8988T (cell line): Measurements from ENCODE around the gene MT1B.
"Not testable (repeated sequence)": the region's sequence is repeated elsewhere in the genome, so short reads cannot be mapped to it uniquely, and the experiment has no call there.

Experiments used
- DNase-seq: peaks from one replicate; pipeline ENCODE4 v3.0.0; 2011

Gene MT1B

DNA sequence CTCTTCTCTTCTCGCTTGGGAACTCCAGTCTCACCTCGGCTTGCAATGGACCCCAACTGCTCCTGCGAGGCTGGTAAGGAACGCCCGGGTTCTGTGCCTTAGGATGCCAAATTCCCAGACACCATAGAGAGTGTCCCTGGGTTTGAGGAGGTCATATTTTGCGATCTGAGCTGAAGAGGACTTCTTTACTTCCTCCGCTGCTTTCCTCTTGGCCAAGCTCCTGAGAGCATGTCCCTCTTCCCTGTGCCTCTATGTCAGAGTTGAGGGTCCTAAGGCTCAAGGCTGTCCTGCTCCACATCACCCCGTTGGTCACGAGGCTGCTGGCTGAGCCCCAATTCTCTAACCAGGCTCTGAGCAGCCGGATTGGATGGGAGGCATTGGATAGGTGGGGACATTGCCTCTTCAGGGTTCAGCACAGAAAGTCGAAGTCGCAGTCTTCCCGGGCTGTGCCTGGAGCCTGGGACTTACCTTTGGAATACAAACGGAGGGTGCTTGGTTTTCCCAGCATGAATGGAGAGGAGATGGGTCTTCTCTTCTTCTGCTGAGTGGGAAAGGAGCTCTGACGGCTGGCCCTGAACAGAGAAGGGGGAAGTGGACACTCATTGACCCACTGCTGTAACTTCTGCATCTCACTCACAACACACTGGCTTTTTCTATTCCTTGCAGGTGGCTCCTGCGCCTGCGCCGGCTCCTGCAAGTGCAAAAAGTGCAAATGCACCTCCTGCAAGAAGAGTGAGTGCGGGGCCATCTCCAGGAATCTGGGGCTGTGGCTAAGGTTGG is 18.3 kb downstream of the MT1B start:
- DNase-seq, result no peak

DNA sequence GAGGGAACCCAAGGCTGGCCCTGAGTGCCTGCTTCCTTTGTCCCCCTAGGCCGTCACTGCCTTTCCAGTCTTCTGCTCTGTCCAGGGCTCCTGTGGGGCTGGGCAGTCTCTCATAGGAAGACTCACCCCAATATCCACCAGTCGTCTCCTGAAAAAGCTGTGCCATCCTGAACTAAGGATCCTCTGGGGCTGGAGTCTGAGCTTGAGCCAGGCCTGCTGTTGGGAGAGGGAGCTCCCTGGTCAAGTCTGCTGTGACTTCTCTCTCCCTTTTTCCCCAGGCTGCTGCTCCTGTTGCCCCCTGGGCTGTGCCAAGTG is 18.9 kb downstream of the MT1B start:
- no peak for DNase-seq

DNA sequence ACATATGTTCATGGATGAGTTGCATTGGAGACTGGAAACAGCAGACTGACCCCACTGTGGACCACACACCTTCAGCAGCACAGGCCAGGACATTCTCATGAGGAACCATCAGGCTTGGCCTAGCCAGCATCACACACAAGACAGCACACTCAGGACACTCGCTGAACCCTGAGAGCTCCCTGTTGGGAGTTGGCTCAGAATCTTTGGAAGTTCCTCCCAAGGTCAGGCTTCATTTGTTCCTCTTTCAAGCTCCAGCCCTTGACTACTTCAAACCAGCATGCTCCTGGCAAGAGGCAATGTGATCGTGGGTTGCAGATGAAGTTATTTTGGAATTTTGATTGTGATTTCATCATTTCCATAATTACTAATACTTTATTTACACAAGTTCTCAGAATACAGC is 20.0 kb downstream of the MT1B start:
- not testable (repeated sequence) for DNase-seq

DNA sequence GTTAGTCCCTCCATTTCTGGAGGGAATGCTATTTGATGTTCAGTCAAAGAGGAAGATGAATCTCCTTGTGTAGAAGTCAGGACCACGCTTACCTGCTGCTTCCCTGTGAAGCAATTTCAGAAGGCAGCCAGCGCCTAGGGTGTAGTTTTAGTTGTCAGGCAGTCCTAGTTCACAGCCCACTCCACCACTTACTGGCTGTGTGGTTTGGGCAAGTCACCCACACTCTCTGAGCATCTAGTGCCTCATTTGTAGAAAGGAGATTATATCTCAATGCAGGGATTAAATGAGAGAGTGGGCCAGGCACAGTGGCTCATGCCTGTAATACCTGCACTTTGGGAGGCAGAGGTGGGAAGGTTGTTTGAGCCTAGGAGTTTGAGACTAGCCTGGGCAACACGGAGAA is 20.5 kb downstream of the MT1B start:
- DNase-seq, result not testable (repeated sequence)

DNA sequence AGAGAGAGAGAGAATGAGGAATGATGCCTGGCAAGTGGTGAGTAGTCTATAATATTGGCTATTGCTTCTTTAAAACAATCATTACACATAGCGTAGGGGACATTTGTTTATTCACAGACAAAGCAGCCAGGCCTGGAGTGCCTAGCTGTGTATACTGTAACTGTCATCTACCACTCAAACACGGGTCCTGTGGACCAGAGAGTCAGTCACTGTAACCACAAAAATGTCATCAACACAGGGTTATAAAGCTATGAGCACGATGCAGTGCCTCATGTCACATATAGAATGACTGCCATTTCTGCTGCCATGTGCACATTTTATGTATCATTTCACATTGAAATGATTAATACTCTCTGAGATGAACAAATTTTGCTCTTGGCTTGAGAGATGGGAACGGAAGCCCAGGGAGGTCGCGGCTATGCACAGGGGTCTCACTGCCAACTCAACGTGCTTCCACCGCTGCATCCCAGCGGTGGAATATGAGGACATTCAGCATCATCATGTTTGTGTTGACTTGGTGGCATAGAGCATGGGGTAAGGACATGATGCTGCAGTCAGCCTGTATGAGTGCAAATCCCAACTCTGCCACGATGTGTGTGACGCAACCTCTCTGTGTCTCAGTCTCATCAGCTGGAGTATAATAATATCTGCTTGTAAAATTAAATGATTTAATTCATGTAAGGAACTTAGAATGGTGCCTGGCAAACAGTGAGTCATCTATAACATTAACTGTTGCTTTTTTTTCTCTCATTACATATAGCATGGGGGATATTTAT is 21.3 kb downstream of the MT1B start:
- DNase-seq, result no peak

DNA sequence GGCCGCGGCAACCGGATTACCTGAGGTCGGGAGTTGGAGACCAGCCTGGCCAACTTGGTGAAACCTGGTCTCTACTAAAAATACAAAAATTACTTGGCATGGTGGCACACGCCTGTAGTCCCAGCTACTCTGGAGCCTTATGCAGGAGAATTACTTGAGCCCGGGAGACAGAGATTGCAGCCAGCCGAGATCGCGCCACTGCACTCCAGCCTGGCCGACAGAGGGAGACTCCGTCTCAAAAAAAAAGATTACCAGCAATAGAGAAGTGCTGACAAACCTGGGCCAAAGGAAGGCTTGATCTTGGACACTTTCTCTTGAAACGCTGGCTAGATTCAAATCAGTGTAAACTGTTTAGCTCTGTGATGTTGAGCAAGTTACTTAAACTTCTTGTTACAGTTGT is 22.2 kb downstream of the MT1B start:
- no peak for DNase-seq

DNA sequence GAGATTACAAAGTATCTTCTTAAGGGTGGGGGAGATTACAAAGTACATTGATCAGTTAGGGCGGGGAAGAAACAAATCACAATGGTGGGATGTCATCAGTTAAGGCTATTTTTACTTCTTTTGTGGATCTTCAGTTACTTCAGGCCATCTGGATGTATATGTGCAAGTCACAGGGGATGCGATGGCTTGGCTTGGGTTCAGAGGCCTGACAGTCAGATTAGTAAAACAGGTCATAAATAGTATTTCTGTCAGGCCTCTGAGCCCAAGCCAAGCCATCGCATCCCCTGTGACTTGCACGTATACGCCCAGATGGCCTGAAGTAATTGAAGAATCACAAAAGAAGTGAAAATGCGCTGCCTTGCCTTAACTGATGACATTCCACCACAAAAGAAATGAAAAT is 22.9 kb downstream of the MT1B start:
- not testable (repeated sequence) for DNase-seq

DNA sequence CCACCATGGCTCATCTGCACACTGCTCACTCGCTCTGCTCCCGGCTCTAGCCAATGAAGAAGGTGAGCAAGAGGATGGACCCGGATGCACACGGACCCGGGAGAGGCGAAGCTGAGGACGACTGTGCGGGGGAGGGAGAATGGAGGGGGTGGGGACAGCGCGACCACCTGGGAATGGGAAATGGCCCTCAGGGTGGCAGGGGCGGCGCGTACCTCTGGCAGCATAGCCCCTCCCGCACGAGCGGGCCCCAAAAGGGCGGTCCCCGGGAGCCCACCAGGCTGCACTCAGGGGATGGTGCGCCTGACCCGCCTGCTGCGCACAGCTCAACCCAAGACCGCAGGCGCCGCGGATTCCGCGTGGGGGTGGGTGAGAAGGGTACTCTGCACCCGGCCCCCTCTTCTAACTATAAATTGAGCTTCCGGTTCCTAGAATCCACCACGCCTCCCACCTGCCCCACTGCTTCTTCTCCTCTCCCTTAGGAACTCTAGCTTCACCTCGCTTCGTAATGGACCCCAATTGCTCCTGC is 24.1 kb downstream of the MT1B start:
- no peak for DNase-seq

DNA sequence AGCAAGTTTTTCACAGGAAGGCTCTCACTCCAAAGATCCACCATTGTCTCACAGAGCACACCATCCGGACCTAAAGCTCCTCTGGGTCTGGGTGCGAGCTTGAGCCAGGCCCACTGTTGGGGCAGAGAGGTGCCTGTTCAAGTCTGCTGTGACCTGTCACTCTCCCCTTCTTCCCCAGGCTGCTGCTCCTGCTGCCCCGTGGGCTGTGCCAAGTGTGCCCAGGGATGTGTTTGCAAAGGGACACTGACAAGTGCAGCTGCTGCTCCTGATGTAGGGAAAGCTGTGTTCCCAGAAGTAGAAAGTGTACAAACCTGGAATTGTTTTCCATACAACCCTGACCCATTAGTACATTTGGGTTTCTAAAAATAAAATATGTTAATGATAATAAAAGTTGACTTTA is 25.8 kb downstream of the MT1B start:
- DNase-seq, result no peak

DNA sequence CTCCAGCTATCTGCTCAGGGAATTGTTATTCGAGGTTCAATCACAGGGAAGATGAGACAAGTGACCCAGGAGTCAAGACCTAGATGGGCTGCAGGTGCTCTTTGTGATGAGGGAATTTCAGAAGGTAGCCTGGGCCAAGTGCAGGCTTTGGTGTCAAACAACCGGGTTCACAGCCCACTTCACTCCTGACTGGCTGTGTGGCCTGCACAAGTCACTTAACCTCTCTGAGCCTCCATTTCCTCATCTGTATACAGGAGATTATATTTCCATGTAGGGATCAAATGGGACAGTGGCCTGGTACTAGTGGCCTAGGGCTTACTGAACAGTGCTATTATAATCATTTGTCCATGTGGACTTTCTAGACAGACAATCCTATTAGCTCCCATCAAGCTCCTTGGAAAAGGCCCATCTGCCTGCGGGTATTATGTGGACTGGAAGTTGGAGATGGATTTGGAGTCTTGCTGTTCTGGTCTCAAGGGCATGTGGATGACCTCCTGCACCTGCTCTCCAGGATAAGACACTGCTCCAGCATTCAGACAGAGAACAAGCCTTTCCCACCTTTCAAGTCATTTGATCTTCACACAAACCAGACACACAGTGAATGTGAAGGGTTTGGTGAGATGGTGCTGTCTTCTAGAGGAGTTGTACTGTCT is 27.5 kb downstream of the MT1B start:
- no peak for DNase-seq

DNA sequence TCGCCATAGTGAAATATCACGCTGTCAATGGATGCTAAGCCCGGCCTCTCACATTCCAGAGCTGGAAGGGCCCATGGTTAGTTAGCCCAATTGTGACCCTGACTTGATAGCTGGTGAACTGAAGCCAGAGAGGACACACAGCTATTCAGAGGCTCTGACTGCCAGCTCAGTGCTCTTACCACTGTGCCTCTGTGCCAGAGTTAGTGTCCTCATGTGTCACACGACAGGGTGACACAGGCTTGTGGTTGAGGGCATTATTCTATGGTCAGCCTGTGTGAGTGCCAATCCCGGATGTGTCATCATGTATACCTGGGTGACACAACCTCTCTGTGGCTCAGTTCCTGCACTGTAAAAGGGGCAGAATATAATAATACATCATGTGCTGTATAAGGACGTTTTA is 28.1 kb downstream of the MT1B start:
- no peak for DNase-seq

DNA sequence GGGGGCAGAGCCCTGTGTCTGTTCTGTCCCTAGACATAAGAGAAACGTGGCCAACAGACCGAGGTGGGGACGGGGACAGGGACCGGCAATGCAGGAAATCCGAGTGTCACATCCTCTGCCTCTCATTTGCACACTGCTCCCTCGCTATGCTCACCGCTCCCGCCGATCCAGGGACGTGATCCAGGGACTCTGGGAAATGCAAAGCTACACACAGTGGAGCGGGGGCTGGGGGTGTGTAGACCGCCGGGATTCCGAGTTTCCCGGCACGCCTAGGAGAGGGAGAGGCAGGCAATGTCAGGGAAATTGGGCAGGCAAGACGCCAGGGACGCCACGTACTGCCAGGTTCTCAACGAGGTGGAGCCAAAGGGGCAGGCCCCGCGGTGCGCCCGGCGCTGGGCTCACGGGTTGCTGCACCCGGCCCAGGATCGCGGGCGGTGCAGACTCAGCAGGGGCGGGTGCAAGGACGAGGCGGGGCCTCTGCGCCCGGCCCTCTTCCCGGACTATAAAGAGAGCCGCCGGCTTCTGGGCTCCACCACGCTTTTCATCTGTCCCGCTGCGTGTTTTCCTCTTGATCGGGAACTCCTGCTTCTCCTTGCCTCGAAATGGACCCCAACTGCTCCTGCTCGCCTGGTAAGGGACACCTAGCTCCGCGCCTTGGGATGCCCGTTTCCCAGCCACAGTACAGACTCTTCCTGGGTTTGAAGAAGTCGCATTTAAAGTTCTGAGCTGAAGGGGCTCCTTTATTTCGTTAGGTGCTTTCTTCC is 30.4 kb downstream of the MT1B start, which contains the start of gene MT1X:
TSS of gene MT1X (plus strand) at position 532 of the 764 bp plus-strand sequence. CDS start at position 603, 71 bp downstream.
- DNase-seq, result peak; percentile 92

DNA sequence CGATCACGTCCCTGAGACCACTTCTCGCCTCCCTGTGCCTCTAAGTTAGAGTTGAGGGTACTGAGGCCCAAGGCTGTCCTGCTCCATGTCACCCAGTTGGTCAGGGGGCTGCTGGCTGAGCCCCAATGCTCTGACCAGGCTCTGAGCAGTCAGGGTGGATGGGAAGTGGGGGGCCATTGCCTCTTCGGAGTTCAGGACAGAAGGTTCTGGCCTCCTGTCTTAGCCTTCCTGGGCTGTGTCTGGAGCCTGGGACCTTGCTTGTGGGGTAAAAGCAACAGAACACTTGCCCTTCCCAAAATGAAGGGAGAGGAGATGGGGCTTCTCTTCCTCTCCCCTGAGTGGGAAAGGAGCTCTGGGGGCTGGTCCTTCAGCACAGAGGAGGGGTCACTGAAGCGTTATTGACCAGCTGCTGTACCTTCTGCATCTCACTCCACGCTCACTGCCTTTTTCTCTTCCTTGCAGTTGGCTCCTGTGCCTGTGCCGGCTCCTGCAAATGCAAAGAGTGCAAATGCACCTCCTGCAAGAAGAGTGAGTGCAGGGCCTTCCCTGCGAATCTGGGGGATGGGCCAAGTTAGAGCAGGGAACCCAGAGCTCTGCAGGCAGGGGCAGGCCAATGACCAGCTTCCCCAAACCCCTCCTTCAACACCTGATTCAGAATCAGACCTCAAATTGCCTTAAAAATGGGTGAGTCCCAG is 31.2 kb downstream of the MT1B start:
- no peak for DNase-seq

DNA sequence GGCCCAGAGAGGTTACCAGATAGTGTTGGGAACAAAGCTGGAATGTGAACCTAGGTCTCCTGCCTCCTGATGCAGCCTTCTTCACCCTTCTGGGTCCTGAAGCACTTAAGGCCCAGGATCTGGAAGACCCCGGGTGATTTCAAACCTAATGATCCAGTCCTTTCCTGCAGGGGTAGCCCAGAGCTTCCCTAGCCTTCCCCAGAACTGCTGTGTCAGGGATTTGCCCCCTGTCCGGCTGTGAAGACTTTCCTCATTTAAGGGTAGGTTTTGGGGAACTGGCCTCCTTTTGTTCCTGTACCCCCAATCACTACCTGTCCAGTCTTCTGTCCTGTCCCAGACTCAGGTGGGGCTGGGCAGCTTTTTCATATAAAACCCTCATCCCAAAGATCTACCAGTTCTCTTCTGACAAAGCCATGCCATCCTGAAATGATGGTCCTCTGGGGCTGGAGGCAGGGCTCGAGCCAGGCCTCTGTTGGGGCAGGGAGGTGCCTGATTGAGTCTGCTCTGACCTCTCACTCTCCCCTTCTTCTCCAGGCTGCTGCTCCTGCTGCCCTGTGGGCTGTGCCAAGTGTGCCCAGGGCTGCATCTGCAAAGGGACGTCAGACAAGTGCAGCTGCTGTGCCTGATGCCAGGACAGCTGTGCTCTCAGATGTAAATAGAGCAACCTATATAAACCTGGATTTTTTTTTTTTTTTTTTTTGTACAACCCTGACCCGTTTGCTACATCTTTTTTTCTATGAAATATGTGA is 31.9 kb downstream of the MT1B start:
- DNase-seq, result no peak

DNA sequence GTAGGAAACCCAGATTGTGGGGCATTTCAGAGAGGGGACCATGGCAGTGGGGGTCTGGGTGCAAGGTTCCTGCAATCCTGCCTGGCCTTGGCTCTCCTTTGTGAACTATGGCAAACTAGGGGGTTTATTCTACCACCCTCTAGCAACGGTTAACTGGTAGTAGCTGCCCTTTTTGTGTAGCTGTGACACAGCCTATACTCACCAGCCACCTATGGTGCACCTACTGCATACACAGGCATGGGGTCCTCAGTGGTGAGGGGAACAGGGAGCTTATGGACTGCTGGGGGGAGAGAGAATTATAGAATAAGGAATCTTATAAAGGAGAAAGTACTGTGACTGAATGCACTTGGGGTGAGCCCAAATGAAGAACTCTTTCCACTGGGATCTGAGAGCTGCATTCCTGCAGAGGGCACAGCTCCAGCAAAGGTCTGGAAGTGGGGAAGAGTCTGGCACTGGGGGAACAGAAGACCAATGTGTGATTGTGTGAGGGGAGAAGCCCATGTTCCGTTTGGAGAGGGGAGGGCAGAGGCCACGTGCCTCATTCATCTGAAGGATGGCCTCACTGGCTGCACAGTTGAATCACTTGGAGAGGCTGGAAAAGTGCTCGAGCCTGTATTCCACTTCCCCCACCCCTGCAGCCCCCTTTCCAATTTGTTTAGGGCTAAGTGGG is 32.7 kb downstream of the MT1B start:
- no peak for DNase-seq

DNA sequence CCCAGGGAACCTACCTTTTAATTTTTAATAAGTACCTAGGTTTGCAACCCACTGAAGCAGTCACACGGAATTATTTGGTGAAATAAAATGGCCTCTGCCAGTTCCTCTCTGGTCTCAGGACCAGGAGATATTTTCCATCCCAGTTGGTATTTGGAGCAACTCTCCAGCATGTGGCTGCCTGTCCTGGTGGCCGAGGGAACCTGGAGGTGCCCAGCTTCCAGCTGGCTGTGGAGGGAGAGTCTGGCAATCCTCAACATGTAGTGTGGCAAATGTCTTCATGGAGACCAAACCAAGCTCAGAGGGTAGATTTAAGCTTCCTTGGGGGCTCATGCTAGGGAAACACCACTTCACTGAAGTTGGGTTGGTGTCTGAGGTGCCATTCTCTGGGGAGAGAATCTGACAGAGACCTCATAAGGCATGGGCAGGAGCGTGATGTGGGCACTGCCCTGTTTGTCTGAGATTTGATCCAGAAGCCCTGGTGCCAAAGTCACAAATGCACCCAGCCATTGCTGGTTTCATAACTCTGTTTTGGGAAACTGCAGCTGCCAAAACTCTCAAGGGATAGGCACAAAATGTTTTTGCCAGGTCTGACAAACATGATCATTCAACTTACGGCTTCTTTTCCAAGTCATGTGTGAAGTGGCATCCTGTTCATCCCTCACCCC is 33.4 kb downstream of the MT1B start:
- no peak for DNase-seq

DNA sequence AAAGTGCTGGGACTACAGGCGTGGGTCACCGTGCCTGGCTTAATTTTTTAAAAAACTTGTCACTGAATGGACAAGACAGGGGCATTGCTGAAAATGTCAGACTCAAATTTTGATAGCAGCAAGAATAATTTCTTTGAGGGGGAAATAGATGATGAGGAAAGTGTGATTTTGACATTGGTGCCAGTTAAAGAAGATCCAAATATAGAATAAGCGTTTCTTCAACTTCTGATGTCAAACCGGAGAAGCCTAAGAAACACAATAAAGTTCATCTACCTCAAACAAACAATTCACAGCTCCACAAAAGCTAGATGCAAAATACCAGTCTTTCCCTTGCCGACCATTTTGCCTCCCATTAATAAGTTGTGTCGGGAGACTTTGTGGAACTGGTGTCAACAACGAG is 35.1 kb downstream of the MT1B start:
- no peak for DNase-seq

DNA sequence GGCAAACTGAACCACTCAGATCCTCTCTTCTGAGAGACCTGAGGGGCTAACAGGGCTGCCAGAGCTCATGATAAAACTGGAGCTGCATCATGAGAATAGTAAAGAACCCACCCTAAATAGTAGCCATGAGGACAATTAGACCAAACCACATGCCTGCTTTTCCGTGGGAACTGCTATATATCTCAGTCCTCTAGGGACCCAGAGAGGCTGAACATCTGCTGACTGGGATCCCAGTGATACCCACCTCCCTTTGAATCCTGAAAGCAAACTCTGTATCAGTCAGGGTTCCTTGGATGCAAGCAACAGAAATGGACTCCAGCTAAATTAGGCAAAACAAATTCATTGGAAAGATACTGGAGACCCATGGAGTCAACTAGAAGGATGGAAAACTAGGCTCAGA is 37.1 kb downstream of the MT1B start:
- no peak for DNase-seq

DNA sequence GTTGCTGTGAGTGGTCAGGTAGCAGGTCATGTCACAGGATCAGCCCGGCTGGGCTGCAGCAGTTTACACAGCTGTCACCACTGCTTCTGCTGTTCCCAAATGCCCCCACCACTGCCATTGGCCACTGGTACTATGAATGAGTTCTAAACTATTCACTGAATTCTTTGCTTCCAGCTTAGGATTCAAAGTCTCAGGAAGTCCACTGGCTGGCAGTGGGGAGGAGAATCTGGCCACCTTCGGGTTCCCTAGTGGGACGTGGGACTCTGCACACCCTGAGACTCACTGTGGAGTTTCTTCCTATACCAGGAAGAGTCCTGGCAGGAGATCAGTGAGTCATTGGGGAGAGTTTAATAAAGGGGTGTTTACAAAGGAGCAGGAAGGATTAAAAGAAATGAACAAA is 37.5 kb downstream of the MT1B start:
- no peak for DNase-seq

DNA sequence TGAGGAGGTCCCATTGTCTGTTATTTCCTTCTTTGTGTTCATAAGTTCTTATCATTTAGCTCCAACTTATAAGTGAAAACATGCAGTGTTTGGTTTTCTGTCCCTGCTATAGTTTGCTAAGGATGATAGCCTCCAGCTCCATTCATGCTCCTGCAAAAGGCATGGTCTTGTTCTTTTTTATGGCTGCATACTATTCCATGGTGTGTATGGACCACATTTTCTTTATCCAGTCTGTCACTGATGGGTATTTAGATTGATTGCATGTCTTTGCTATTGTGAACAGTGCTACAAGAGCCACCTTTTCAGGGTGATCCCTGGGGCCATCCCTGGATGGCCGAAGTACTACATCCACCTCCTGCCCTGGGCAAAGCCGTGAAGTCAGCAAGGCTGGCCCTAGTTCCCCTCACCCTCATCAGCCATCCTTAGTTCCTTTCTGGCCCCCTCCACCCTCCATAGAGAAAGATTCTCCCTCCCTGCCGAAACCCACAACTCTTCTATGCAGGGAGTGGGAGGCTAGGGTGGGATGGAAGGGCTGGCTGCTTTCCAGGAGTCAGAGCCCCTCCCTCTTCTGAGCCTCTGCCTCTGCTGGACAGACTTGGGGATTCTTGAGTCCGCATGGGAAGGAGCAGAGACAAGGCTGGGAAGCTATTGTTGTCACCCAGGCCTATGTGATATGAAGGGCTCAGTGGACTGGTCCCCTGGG is 38.9 kb downstream of the MT1B start:
- no peak for DNase-seq
